ENCODE measurements around the gene GRM1.

GRM1 gene

GRCh38 chr6:146028851-146029572 lies at the start of gene GRM1:
Gene GRM1, plus strand, starts transcription at chr6:146029062. Its CDS starts 456 bp downstream, at chr6:146029518.
- no peak within 1 kb of the TSS for H3K27ac ChIP-seq (ENCODE audit: low read depth, low read length)
- peaks cover 50% of the 10 kb centered on the region for H3K27me3 ChIP-seq (ENCODE audit: control insufficient read depth, insufficient read depth, low read length)
- no peaks in the 10 kb centered on the region for H3K4me1 ChIP-seq (ENCODE audit: control insufficient read depth, insufficient read depth, low read length)
- H3K4me3 ChIP-seq (ENCODE audit: low read depth, low read length), result peak within 1 kb of the TSS; percentile 84
- H3K9me3 ChIP-seq (ENCODE audit: control insufficient read depth, insufficient read depth, low read length), result no peaks in the 10 kb centered on the region
- no peaks in the 10 kb centered on the region for H3K36me3 ChIP-seq (ENCODE audit: control insufficient read depth, insufficient read depth, low read length)
- no peak within 1 kb of the TSS for H3K9ac ChIP-seq (ENCODE audit: low read depth, low read length)

GRCh38 chr6:146009338-146009737 lies 19.5 kb upstream of the GRM1 start:
- Histone ChIP-seq H3K9ac (ENCODE audit: low read depth, low read length) (no peak overlapping the region), H3K27me3 (ENCODE audit: control insufficient read depth, insufficient read depth, low read length) (no peaks in the 10 kb centered on the region), H3K27ac (ENCODE audit: low read depth, low read length) (no peak overlapping the region), H3K36me3 (ENCODE audit: control insufficient read depth, insufficient read depth, low read length) (no peaks in the 10 kb centered on the region), H3K4me1 (ENCODE audit: control insufficient read depth, insufficient read depth, low read length) (no peaks in the 10 kb centered on the region; the same call in 1 of the 2 replicates), H3K9me3 (ENCODE audit: control insufficient read depth, insufficient read depth, low read length) (peaks cover 7% of the 10 kb centered on the region; the same call in 1 of the 2 replicates), H3K4me3 (ENCODE audit: low read depth, low read length) (no peak overlapping the region)

- H3K36me3 ChIP-seq (ENCODE audit: control insufficient read depth, insufficient read depth, low read length), result no peaks in the 10 kb centered on the region
- H3K9ac ChIP-seq (ENCODE audit: low read depth, low read length), result no peak overlapping the region
- H3K27me3 ChIP-seq (ENCODE audit: control insufficient read depth, insufficient read depth, low read length), result no peaks in the 10 kb centered on the region
- H3K4me3 ChIP-seq (ENCODE audit: low read depth, low read length), result no peak overlapping the region
- peaks cover 16% of the 10 kb centered on the region for H3K4me1 ChIP-seq (ENCODE audit: control insufficient read depth, insufficient read depth, low read length)
- H3K9me3 ChIP-seq (ENCODE audit: control insufficient read depth, insufficient read depth, low read length), result peaks cover 4% of the 10 kb centered on the region; the same call in 1 of the 2 replicates
- no peak overlapping the region for H3K27ac ChIP-seq (ENCODE audit: low read depth, low read length)
These were observed 14.6 kb upstream of the GRM1 start for GRCh38 chr6:146014233-146014632.

- H3K4me1 ChIP-seq (ENCODE audit: control insufficient read depth, insufficient read depth, low read length), result peaks cover 16% of the 10 kb centered on the region
- peak overlapping the region; percentile 28; the same call in 1 of the 2 replicates for H3K4me3 ChIP-seq (ENCODE audit: low read depth, low read length)
- no peaks in the 10 kb centered on the region for H3K27me3 ChIP-seq (ENCODE audit: control insufficient read depth, insufficient read depth, low read length)
- H3K27ac ChIP-seq (ENCODE audit: low read depth, low read length), result peak overlapping the region; percentile 77
- H3K9me3 ChIP-seq (ENCODE audit: control insufficient read depth, insufficient read depth, low read length), result no peaks in the 10 kb centered on the region
- no peak overlapping the region for H3K9ac ChIP-seq (ENCODE audit: low read depth, low read length)
- no peaks in the 10 kb centered on the region for H3K36me3 ChIP-seq (ENCODE audit: control insufficient read depth, insufficient read depth, low read length)
These were observed 11.2 kb upstream of the GRM1 start for GRCh38 chr6:146017672-146018071.

GRCh38 chr6:146026873-146027272 lies 2.0 kb upstream of the GRM1 start:
- Histone ChIP-seq H3K9me3 (ENCODE audit: control insufficient read depth, insufficient read depth, low read length) (no peaks in the 10 kb centered on the region), H3K9ac (ENCODE audit: low read depth, low read length) (no peak overlapping the region), H3K27ac (ENCODE audit: low read depth, low read length) (no peak overlapping the region), H3K4me1 (ENCODE audit: control insufficient read depth, insufficient read depth, low read length) (no peaks in the 10 kb centered on the region), H3K36me3 (ENCODE audit: control insufficient read depth, insufficient read depth, low read length) (no peaks in the 10 kb centered on the region), H3K4me3 (ENCODE audit: low read depth, low read length) (no peak overlapping the region), H3K27me3 (ENCODE audit: control insufficient read depth, insufficient read depth, low read length) (peaks cover 50% of the 10 kb centered on the region)

GRCh38 chr6:146027586-146028251 lies 1.1 kb upstream of the GRM1 start:
- Histone ChIP-seq H3K4me1 (ENCODE audit: control insufficient read depth, insufficient read depth, low read length) (no peaks in the 10 kb centered on the region), H3K4me3 (ENCODE audit: low read depth, low read length) (peak overlapping the region; percentile 84), H3K27ac (ENCODE audit: low read depth, low read length) (no peak overlapping the region), H3K9me3 (ENCODE audit: control insufficient read depth, insufficient read depth, low read length) (no peaks in the 10 kb centered on the region), H3K9ac (ENCODE audit: low read depth, low read length) (no peak overlapping the region), H3K36me3 (ENCODE audit: control insufficient read depth, insufficient read depth, low read length) (no peaks in the 10 kb centered on the region), H3K27me3 (ENCODE audit: control insufficient read depth, insufficient read depth, low read length) (peaks cover 50% of the 10 kb centered on the region)

GRCh38 chr6:146028252-146028795 lies 538 bp upstream of the GRM1 start:
- Histone ChIP-seq H3K27me3 (ENCODE audit: control insufficient read depth, insufficient read depth, low read length) (peaks cover 50% of the 10 kb centered on the region), H3K9ac (ENCODE audit: low read depth, low read length) (no peak overlapping the region), H3K4me3 (ENCODE audit: low read depth, low read length) (peak overlapping the region; percentile 84), H3K4me1 (ENCODE audit: control insufficient read depth, insufficient read depth, low read length) (no peaks in the 10 kb centered on the region), H3K9me3 (ENCODE audit: control insufficient read depth, insufficient read depth, low read length) (no peaks in the 10 kb centered on the region), H3K36me3 (ENCODE audit: control insufficient read depth, insufficient read depth, low read length) (no peaks in the 10 kb centered on the region), H3K27ac (ENCODE audit: low read depth, low read length) (no peak overlapping the region)

GRCh38 chr6:146029573-146030184 lies 817 bp downstream of the GRM1 start:
- no peaks in the 10 kb centered on the region for H3K9me3 ChIP-seq (ENCODE audit: control insufficient read depth, insufficient read depth, low read length)
- no peak overlapping the region for H3K27ac ChIP-seq (ENCODE audit: low read depth, low read length)
- H3K27me3 ChIP-seq (ENCODE audit: control insufficient read depth, insufficient read depth, low read length), result peaks cover 50% of the 10 kb centered on the region
- peak overlapping the region; percentile 84 for H3K4me3 ChIP-seq (ENCODE audit: low read depth, low read length)
- no peak overlapping the region for H3K9ac ChIP-seq (ENCODE audit: low read depth, low read length)
- no peaks in the 10 kb centered on the region for H3K4me1 ChIP-seq (ENCODE audit: control insufficient read depth, insufficient read depth, low read length)
- H3K36me3 ChIP-seq (ENCODE audit: control insufficient read depth, insufficient read depth, low read length), result no peaks in the 10 kb centered on the region

- Histone ChIP-seq H3K27me3 (ENCODE audit: control insufficient read depth, insufficient read depth, low read length) (peaks cover 41% of the 10 kb centered on the region), H3K9me3 (ENCODE audit: control insufficient read depth, insufficient read depth, low read length) (no peaks in the 10 kb centered on the region), H3K9ac (ENCODE audit: low read depth, low read length) (no peak overlapping the region), H3K36me3 (ENCODE audit: control insufficient read depth, insufficient read depth, low read length) (no peaks in the 10 kb centered on the region), H3K27ac (ENCODE audit: low read depth, low read length) (no peak overlapping the region), H3K4me1 (ENCODE audit: control insufficient read depth, insufficient read depth, low read length) (no peaks in the 10 kb centered on the region), H3K4me3 (ENCODE audit: low read depth, low read length) (no peak overlapping the region)
These were observed 3.5 kb downstream of the GRM1 start for GRCh38 chr6:146032387-146032786.

GRCh38 chr6:146040360-146040759 lies 11.5 kb downstream of the GRM1 start:
- Histone ChIP-seq H3K27me3 (ENCODE audit: control insufficient read depth, insufficient read depth, low read length) (no peaks in the 10 kb centered on the region), H3K9me3 (ENCODE audit: control insufficient read depth, insufficient read depth, low read length) (no peaks in the 10 kb centered on the region), H3K4me1 (ENCODE audit: control insufficient read depth, insufficient read depth, low read length) (no peaks in the 10 kb centered on the region), H3K4me3 (ENCODE audit: low read depth, low read length) (no peak overlapping the region), H3K9ac (ENCODE audit: low read depth, low read length) (no peak overlapping the region), H3K27ac (ENCODE audit: low read depth, low read length) (no peak overlapping the region), H3K36me3 (ENCODE audit: control insufficient read depth, insufficient read depth, low read length) (no peaks in the 10 kb centered on the region)

GRCh38 chr6:146041282-146041681 lies 12.4 kb downstream of the GRM1 start:
- H3K27ac ChIP-seq (ENCODE audit: low read depth, low read length), result no peak overlapping the region
- no peaks in the 10 kb centered on the region for H3K9me3 ChIP-seq (ENCODE audit: control insufficient read depth, insufficient read depth, low read length)
- no peaks in the 10 kb centered on the region for H3K36me3 ChIP-seq (ENCODE audit: control insufficient read depth, insufficient read depth, low read length)
- H3K9ac ChIP-seq (ENCODE audit: low read depth, low read length), result no peak overlapping the region
- no peaks in the 10 kb centered on the region for H3K27me3 ChIP-seq (ENCODE audit: control insufficient read depth, insufficient read depth, low read length)
- H3K4me3 ChIP-seq (ENCODE audit: low read depth, low read length), result no peak overlapping the region
- no peaks in the 10 kb centered on the region for H3K4me1 ChIP-seq (ENCODE audit: control insufficient read depth, insufficient read depth, low read length)
